Measurements from ENCODE around the gene KMT2C.

KMT2C gene

DNA sequence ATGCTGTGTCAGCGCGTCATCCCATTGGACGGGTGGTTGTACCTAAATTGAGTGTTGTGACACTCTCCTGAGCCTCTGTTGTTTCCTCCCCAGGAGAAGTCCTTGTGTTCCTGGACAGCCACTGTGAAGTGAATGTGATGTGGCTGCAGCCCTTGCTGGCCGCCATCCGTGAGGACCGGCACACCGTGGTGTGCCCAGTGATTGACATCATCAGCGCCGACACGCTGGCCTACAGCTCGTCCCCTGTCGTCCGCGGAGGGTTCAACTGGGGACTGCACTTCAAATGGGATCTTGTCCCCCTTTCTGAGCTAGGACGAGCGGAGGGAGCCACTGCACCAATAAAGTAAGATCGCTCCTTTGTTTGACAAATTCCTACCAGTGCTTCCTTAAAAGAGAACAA is 327.9 kb downstream of the KMT2C start:
- DNase-seq (ENCODE audit: low read depth, low spot score), result no peak

DNA sequence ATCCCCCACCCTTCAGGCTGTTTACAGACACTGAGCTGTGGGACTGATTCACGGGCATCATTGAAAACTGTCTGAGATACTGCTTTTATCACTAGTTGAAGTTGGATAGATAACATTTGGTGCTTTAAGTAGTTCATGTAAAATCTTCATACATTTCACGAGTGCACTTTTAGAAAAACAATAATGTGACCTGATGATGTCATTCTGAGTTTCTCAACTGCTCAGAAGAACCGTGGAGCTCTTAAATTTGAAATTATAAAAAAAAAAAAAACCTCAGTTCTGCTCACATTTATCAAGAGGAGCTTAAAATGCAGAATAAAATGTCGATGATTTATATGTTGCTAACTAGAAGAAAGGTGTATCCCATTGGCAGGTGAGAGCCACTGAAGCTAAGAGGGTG is 328.8 kb downstream of the KMT2C start:
- DNase-seq (ENCODE audit: low read depth, low spot score), result no peak

DNA sequence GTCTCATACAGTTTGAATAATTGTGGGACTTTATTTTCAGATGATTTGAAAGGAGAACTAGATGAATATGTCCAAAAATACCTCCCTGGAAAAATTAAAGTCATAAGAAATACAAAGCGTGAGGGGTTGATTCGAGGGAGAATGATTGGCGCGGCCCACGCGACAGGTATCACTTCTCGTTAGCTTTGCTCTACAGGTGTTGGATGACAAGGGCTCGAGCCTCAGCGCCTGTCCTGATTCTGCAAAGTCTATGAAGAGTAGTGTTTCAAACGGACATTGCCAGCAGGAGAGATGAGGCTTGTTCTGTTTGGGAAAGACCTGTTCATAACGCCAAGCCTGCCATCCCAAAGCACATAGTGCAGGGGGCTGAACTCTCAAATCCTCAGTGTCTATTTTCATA is 330.6 kb downstream of the KMT2C start:
- DNase-seq (ENCODE audit: low read depth, low spot score), result no peak

DNA sequence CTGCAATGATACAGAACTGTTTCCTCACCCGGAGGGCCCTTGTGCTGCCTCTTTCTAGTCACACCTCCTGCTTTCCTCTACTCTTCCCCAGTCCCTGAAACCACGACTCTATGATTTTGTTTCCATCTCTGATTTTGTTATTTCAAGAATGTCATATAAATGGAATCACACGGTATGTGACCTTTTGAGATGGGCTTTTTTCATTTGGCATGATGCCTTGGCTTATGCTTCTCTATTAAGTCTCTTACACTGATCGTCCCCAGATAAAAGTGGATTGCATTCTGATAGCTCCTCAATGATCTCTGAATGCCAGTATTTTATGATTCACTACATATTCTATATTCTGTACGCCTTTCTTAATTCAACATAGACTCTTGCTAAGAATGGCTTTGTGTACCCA is 332.1 kb downstream of the KMT2C start:
- DNase-seq (ENCODE audit: low read depth, low spot score), result no peak

DNA sequence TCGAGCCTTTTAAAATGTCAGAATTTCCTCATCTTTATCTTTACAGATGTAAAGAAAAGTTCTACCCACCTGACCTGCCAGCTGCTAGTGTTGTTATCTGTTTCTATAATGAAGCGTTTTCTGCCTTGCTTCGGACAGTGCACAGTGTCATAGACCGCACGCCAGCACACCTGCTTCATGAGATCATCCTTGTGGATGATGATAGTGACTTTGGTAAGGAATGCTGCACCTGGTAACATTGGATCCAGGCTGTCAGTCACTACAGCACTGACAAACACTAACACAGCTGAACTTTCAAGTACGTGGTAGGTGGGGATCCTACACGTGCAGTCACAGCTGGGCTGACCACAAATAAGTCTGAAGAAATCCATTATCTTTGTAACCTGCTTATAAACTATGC is 332.7 kb downstream of the KMT2C start:
- DNase-seq (ENCODE audit: low read depth, low spot score), result no peak

DNA sequence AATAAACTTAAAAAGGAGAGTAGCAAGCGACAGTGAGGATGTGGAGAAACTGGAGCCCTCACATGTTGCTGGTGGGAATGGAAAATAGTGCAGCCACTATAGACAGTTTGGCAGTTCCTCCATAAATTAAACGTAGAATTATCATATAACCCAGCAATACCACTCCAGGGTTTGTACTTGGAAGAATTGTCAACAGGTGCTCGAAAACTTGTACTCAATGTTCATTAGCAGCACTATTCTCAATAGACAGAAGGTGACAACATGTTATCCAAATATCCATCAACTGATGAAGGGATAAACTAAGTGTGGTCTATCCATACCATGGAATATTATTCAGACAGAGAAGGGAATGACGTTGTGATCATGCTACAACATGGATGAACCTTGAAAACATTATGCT is 338.5 kb downstream of the KMT2C start:
- DNase-seq (ENCODE audit: low read depth, low spot score), result no peak

DNA sequence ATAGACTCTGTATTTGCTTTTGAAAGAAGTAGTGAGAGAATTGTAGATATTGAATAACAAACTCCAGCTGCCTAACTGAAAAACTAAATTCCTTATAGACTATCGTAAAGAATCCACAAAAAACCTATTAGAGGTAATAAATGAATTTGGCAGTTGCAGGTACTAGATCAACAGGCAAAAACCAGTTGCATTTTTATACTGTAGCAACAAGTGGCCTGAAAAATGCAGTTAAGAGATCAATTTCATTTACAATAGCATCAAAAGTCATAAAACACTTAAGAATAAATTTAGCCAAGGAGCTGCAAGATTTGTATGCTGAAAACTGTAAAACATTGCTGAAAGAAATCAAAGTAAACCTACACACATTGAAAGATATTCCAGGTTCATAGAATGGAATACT is 340.0 kb downstream of the KMT2C start:
- no peak for DNase-seq (ENCODE audit: low read depth, low spot score)

DNA sequence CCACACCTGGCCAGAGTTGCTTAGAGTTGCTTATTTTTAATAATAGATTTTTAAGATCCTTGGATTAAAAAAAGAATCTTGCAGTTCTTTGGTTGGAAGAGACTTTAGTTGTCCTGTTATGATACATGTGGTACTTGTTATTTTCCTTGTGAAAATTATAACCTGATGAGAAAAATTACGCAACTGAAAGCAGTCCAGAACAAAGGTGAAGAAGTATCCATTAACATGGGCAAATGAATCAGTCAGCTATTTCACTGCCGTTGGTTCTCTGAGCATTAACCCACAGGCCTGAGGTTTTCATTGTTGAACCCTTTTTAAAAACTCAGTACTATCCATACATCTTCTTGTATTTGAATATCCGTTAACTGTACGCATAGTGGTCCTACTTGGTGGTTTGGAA is 342.1 kb downstream of the KMT2C start:
- DNase-seq (ENCODE audit: low read depth, low spot score), result no peak

DNA sequence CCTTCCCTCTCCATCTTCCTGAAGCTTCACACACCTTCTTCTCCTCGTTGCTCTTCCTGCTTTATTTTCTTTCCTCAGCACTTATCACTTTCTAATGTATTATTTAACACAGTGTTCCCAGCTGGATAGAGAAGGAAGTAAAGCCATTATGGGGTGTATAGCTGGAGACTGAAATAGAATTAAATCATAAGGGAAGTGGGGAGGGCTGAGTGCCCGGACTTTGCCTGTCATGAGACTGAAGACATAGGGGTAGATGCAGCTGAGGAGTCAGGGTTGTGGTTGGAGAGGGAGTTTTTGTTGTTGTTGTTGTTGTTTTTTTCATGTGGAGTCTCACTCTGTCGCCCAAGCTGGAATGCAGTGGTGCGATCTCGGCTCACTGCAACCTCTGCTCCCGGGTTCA is 345.1 kb downstream of the KMT2C start:
- DNase-seq (ENCODE audit: low read depth, low spot score), result no peak

DNA sequence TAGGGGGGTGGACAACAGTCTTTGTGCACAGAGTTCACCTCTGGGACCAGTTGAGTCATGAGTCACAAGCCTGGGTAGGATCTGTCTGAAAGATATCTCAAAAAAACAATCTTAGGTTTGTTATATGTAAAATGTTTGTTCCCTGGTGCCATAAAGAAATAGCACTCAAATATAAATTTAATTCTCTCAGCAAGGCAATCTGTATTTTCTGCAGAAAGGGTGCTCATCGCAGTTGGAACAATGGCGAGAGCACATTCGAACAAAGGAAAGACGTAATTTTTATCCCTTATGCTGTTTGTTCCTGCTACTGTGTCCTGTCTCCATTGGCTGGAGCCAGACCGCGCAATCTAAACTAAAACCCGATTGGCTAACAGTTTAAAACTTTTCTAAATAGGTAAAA is 346.6 kb downstream of the KMT2C start:
- no peak for DNase-seq (ENCODE audit: low read depth, low spot score)

DNA sequence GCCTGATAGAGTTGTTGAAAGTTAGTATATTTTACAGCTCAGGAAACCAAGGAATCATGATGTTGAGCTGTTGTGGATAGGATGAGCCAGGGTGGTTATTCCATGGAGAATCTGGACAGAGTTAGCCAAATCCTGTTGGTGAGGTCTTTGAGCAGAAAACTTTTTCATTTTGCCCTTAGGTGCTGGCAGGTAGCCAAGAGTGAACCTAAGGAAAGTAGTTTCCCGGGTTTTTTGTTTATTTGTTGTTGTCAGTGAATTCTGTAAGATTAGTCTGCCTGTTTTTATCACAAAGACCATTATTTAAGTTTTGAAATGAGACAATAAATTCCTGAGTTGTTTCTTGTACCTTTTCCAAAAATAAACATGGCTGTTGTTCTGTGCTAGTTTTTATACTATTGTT is 349.3 kb downstream of the KMT2C start:
- no peak for DNase-seq (ENCODE audit: low read depth, low spot score)

DNA sequence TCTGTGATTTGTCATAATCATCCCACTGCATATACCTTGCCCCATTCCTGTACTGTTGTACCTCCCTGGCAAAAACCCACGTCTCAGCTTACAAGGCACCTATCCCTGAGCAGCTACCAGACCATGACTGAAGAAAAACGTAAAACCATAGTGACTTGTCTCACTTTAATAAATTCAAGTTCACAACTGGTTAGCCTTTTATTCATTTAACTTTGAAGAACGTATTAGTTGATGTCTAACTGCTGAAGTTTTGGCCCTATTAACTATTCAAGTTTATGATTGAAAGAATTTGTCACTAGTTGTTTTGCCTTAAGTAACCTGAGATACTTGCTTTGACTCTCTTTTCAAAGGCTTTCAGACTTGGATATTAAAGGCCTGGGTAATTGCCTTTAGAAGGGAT is 350.7 kb downstream of the KMT2C start:
- no peak for DNase-seq (ENCODE audit: low read depth, low spot score)

All from smooth muscle cell of the brain vasculature (primary cell).